Measurements from ENCODE around the gene EFNA5. TPM values are rescaled to one million over a fixed set of nuclear protein-coding genes. Genes with fewer than 3 reads are reported as not detected.

Gene EFNA5
- polyA plus RNA-seq, 1 donor from 2014 or later = 4.2 TPM

- Histone ChIP-seq H3K79me2 (replicated peaks; ENCODE audit: insufficient read depth, low read length) (peaks cover 62% of the 10 kb centered on the region), H3K27me3 (ENCODE audit: insufficient read depth, low read depth, low read length) (no peaks in the 10 kb centered on the region), H3K36me3 (ENCODE audit: insufficient read depth, low read length) (no peaks in the 10 kb centered on the region), H4K20me1 (ENCODE audit: insufficient read depth) (no peaks in the 10 kb centered on the region), H3K4me2 (ENCODE audit: low read length) (no peak overlapping the region), H3K9ac (ENCODE audit: low read length) (peak overlapping the region; percentile 28), H3K9me3 (ENCODE audit: low read length) (no peaks in the 10 kb centered on the region), H3K27ac (ENCODE audit: low read length) (peak overlapping the region; percentile 59), H3K4me3 (ENCODE audit: low read length) (peak overlapping the region; percentile 50), H3K9me2 (ENCODE audit: insufficient read depth, low read length) (no peaks in the 10 kb centered on the region), H2AFZ (ENCODE audit: low read depth, low read length) (no peak overlapping the region), H3F3A (ENCODE audit: insufficient read depth, low read length, poor library complexity, severe bottlenecking) (no peaks in the 10 kb centered on the region)
- TF ChIP-seq RAD21 (conservative IDR thresholded peaks at IDR 0.05) (no peak), TAF1 (IDR thresholded peaks at IDR 0.05; ENCODE audit: low read depth) (no peak)
- TF ChIP-seq, protein P1, sequence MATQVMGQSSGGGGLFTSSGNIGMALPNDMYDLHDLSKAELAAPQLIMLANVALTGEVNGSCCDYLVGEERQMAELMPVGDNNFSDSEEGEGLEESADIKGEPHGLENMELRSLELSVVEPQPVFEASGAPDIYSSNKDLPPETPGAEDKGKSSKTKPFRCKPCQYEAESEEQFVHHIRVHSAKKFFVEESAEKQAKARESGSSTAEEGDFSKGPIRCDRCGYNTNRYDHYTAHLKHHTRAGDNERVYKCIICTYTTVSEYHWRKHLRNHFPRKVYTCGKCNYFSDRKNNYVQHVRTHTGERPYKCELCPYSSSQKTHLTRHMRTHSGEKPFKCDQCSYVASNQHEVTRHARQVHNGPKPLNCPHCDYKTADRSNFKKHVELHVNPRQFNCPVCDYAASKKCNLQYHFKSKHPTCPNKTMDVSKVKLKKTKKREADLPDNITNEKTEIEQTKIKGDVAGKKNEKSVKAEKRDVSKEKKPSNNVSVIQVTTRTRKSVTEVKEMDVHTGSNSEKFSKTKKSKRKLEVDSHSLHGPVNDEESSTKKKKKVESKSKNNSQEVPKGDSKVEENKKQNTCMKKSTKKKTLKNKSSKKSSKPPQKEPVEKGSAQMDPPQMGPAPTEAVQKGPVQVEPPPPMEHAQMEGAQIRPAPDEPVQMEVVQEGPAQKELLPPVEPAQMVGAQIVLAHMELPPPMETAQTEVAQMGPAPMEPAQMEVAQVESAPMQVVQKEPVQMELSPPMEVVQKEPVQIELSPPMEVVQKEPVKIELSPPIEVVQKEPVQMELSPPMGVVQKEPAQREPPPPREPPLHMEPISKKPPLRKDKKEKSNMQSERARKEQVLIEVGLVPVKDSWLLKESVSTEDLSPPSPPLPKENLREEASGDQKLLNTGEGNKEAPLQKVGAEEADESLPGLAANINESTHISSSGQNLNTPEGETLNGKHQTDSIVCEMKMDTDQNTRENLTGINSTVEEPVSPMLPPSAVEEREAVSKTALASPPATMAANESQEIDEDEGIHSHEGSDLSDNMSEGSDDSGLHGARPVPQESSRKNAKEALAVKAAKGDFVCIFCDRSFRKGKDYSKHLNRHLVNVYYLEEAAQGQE (IDR thresholded peaks at IDR 0.05; ENCODE audit: borderline replicate concordance) = no peak
- TF ChIP-seq, protein P2, sequence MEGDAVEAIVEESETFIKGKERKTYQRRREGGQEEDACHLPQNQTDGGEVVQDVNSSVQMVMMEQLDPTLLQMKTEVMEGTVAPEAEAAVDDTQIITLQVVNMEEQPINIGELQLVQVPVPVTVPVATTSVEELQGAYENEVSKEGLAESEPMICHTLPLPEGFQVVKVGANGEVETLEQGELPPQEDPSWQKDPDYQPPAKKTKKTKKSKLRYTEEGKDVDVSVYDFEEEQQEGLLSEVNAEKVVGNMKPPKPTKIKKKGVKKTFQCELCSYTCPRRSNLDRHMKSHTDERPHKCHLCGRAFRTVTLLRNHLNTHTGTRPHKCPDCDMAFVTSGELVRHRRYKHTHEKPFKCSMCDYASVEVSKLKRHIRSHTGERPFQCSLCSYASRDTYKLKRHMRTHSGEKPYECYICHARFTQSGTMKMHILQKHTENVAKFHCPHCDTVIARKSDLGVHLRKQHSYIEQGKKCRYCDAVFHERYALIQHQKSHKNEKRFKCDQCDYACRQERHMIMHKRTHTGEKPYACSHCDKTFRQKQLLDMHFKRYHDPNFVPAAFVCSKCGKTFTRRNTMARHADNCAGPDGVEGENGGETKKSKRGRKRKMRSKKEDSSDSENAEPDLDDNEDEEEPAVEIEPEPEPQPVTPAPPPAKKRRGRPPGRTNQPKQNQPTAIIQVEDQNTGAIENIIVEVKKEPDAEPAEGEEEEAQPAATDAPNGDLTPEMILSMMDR (IDR thresholded peaks at IDR 0.05; ENCODE audit: poor library complexity, severe bottlenecking) = no peak
Measured at GRCh38 chr5:107607196-107607595, 63.5 kb downstream of the EFNA5 start.

GRCh38 chr5:107605596-107606125 is 65.1 kb downstream of the EFNA5 start:
- H3K27ac ChIP-seq (ENCODE audit: low read length) = no peak overlapping the region
- H3K27me3 ChIP-seq (ENCODE audit: insufficient read depth, low read depth, low read length) = no peaks in the 10 kb centered on the region
- no peak overlapping the region for H3K9ac ChIP-seq (ENCODE audit: low read length)
- H3K4me2 ChIP-seq (ENCODE audit: low read length) = no peak overlapping the region
- no peaks in the 10 kb centered on the region for H3K9me2 ChIP-seq (ENCODE audit: insufficient read depth, low read length)
- H3F3A ChIP-seq (ENCODE audit: insufficient read depth, low read length, poor library complexity, severe bottlenecking) = no peaks in the 10 kb centered on the region
- no peaks in the 10 kb centered on the region for H3K9me3 ChIP-seq (ENCODE audit: low read length)
- no peak overlapping the region for H3K4me3 ChIP-seq (ENCODE audit: low read length)
- H3K79me2 ChIP-seq (replicated peaks; ENCODE audit: insufficient read depth, low read length) = peaks cover 54% of the 10 kb centered on the region
- H4K20me1 ChIP-seq (ENCODE audit: insufficient read depth) = no peaks in the 10 kb centered on the region
- no peak overlapping the region for H2AFZ ChIP-seq (ENCODE audit: low read depth, low read length)
- TF ChIP-seq POLR2AphosphoS5 (IDR thresholded peaks at IDR 0.05) = no peak
- TF ChIP-seq MXI1 (conservative IDR thresholded peaks at IDR 0.05; ENCODE audit: poor library complexity, severe bottlenecking) = no peak
- TF ChIP-seq EP300 (conservative IDR thresholded peaks at IDR 0.05; ENCODE audit: poor library complexity, severe bottlenecking) = no peak
- TF ChIP-seq, protein P1 (IDR thresholded peaks at IDR 0.05; ENCODE audit: borderline replicate concordance) = no peak
- no peak for TF ChIP-seq TAF1 (IDR thresholded peaks at IDR 0.05; ENCODE audit: low read depth)
- TF ChIP-seq RAD21 (conservative IDR thresholded peaks at IDR 0.05) = no peak
- no peaks in the 10 kb centered on the region for H3K36me3 ChIP-seq (ENCODE audit: insufficient read depth, low read length)

Measured in neural cell (in vitro differentiated cells).